ENCODE measurements around the gene NKD2. TPM values are rescaled to one million over a fixed set of nuclear protein-coding genes. Genes with fewer than 3 reads are reported as not detected.
"Not testable (repeated sequence)": the region's sequence is repeated elsewhere in the genome, so short reads cannot be mapped to it uniquely, and the experiment has no call there.

The NKD2 gene
- total RNA-seq, 1 experiment from 2014 or later: 20.4 TPM

- ATAC-seq (no peak), DNase-seq (ENCODE audit: low read depth, low spot score) (no peak)
- Histone ChIP-seq H3K9ac (ENCODE audit: low read length) (no peak overlapping the region), H3K79me2 (ENCODE audit: insufficient read depth, low read length) (no peaks in the 10 kb centered on the region), H3K4me2 (ENCODE audit: low read length) (no peak overlapping the region), H3K27me3 (ENCODE audit: insufficient read depth, low read length) (peaks cover 26% of the 10 kb centered on the region; the same call in 1 of the 2 replicates), H3K9me2 (ENCODE audit: insufficient read depth) (no peaks in the 10 kb centered on the region), H4K20me1 (ENCODE audit: insufficient read depth) (no peaks in the 10 kb centered on the region), H3K9me3 (ENCODE audit: control insufficient read depth in 1 of 2, insufficient read depth in 1 of 2, low read depth in 1 of 2, low read length in 2 of 2) (no peaks in the 10 kb centered on the region), H3K4me3 (replicated peaks in 1 of 2; ENCODE audit: low read depth in 1 of 2, low read length in 2 of 2) (no peak overlapping the region), H3K4me1 (ENCODE audit: control insufficient read depth in 1 of 2, insufficient read depth in 2 of 2, low read length in 2 of 2) (peaks cover 30 to 41% of the 10 kb centered on the region in 2 experiments), H3K36me3 (ENCODE audit: control insufficient read depth in 1 of 2, insufficient read depth in 2 of 2, low read length in 2 of 2) (no peaks in the 10 kb centered on the region), H3K27ac (ENCODE audit: low read depth, low read length) (no peak overlapping the region), H2AFZ (ENCODE audit: low read depth, low read length, poor library complexity, severe bottlenecking) (no peak overlapping the region)
- intact Hi-C loops (cut with micrococcal nuclease): loop anchor here (10.0 kb wide), 1 partner anchor 164 kb away; no protein-coding TSS in a partner anchor
- CTCF ChIA-PET: interaction anchor here (0.8 kb wide), 1 partner anchor 11 kb away, joined by 3 read pairs; no protein-coding TSS in a partner anchor
- TF ChIP-seq RAD21 (IDR thresholded peaks at IDR 0.05; ENCODE audit: low read depth): no peak
- TF ChIP-seq SP1 (IDR thresholded peaks at IDR 0.05; ENCODE audit: low read depth): no peak
- no peak for TF ChIP-seq FOSL1 (IDR thresholded peaks at IDR 0.05; ENCODE audit: low read depth)
- no peak for TF ChIP-seq ELF1 (IDR thresholded peaks at IDR 0.05; ENCODE audit: borderline replicate concordance, low read depth)
- no peak for TF ChIP-seq CBX3 (IDR thresholded peaks at IDR 0.05; ENCODE audit: low read depth)
- TF ChIP-seq, protein P1, sequence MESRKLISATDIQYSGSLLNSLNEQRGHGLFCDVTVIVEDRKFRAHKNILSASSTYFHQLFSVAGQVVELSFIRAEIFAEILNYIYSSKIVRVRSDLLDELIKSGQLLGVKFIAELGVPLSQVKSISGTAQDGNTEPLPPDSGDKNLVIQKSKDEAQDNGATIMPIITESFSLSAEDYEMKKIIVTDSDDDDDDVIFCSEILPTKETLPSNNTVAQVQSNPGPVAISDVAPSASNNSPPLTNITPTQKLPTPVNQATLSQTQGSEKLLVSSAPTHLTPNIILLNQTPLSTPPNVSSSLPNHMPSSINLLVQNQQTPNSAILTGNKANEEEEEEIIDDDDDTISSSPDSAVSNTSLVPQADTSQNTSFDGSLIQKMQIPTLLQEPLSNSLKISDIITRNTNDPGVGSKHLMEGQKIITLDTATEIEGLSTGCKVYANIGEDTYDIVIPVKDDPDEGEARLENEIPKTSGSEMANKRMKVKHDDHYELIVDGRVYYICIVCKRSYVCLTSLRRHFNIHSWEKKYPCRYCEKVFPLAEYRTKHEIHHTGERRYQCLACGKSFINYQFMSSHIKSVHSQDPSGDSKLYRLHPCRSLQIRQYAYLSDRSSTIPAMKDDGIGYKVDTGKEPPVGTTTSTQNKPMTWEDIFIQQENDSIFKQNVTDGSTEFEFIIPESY (IDR thresholded peaks at IDR 0.05; ENCODE audit: extremely low read depth, insufficient replicate concordance, low read length): no peak
- no peak for TF ChIP-seq ZFX (IDR thresholded peaks at IDR 0.05)
- no peak for TF ChIP-seq EZH2phosphoT487 (IDR thresholded peaks at IDR 0.05; ENCODE audit: borderline replicate concordance)
- TF ChIP-seq POLR2AphosphoS5 (IDR thresholded peaks at IDR 0.05; ENCODE audit: low read depth, low read length): no peak
- TF ChIP-seq CEBPB (IDR thresholded peaks at IDR 0.05; ENCODE audit: low read depth): no peak
- no peak for TF ChIP-seq REST (IDR thresholded peaks at IDR 0.05; ENCODE audit: low read depth)
- no peak for TF ChIP-seq SRF (IDR thresholded peaks at IDR 0.05; ENCODE audit: low read depth)
- TF ChIP-seq EZH2 (IDR thresholded peaks at IDR 0.05): no peak
- no peak for TF ChIP-seq POLR2A (IDR thresholded peaks at IDR 0.05; ENCODE audit: borderline replicate concordance, extremely low read depth, insufficient read depth, insufficient read length)
- POLR2A ChIA-PET: no interaction called here
- RAD21 ChIA-PET (ENCODE audit: low non-redundant PET in 1 of 2, low total read pairs in 2 of 2, uncharacterized antibody in 2 of 2, unreplicated experiment in 2 of 2): no interaction called here
- no TSS peak for BruUV-seq (replicated peaks)
Observed at GRCh38 chr5:1000329-1000728, 8.3 kb upstream of the NKD2 start.

- H3K79me2 ChIP-seq (ENCODE audit: insufficient read depth, low read length); H3K36me3 ChIP-seq (ENCODE audit: control insufficient read depth in 1 of 2, insufficient read depth in 2 of 2, low read length in 2 of 2); H2AFZ ChIP-seq (ENCODE audit: low read depth, low read length, poor library complexity, severe bottlenecking); H3K27ac ChIP-seq (ENCODE audit: low read depth, low read length); DNase-seq (ENCODE audit: low read depth, low spot score); BruUV-seq (replicated peaks); H4K20me1 ChIP-seq (ENCODE audit: insufficient read depth); H3K9me2 ChIP-seq (ENCODE audit: insufficient read depth); POLR2A ChIA-PET; RAD21 ChIA-PET (ENCODE audit: low non-redundant PET in 1 of 2, low total read pairs in 2 of 2, uncharacterized antibody in 2 of 2, unreplicated experiment in 2 of 2); ATAC-seq; CTCF ChIA-PET; H3K9ac ChIP-seq (ENCODE audit: low read length); H3K4me2 ChIP-seq (ENCODE audit: low read length); H3K9me3 ChIP-seq (ENCODE audit: control insufficient read depth in 1 of 2, insufficient read depth in 1 of 2, low read depth in 1 of 2, low read length in 2 of 2); H3K4me3 ChIP-seq (replicated peaks in 1 of 2; ENCODE audit: low read depth in 1 of 2, low read length in 2 of 2): not testable (repeated sequence)
- intact Hi-C loops (cut with micrococcal nuclease): loop anchor here (10.0 kb wide), 1 partner anchor 164 kb away; no protein-coding TSS in a partner anchor
- Histone ChIP-seq H3K27me3 (ENCODE audit: insufficient read depth, low read length) (peaks cover 26% of the 10 kb centered on the region; the same call in 1 of the 2 replicates), H3K4me1 (ENCODE audit: control insufficient read depth in 1 of 2, insufficient read depth in 2 of 2, low read length in 2 of 2) (peaks cover 31 to 43% of the 10 kb centered on the region in 2 experiments)
Observed at GRCh38 chr5:1000831-1001230, 7.8 kb upstream of the NKD2 start.

Measured in HCT116 (cell line).